ENCODE measurements around the gene PDLIM5.

Gene PDLIM5

GRCh38 chr4:94566420-94566819 is 114.7 kb downstream of the PDLIM5 start:
- no peak for DNase-seq

DNA sequence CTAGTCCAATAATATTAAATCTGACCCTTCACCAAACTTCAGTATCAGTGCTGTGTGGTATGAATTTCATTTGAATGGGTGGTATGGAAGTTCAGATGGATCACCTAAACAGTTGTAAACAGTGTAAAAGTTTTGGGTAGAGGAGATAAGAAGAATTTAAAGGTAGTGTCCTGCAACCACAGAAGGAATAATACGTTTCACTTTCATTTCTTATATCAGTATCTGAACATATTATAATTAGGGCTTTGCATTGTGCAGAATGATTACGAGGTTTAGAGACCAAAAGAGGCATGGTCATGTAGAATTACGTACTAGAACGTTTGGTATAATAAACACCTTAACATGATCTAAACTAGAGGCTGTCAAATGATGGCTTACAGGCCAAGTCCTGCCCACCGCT is 116.1 kb downstream of the PDLIM5 start:
- no peak for DNase-seq

DNA sequence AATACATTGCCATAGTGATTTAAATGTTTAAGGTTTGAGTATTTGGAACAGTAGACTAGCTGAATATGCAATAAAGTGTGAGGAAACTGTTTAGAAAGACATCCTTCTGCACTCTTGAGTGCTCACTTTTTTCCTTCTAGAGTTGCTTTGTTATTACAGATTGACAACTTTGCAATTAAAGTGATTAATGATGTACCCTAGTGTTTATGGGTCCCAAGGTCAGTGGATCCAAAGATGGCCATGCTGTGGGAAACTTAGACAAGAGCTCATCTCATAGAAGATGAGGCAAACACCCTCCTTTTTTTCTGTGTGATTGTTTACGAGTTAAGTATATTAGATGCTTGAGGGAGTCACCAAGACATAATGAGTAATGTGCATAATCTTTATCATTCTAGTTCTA is 118.8 kb downstream of the PDLIM5 start:
- peak in 1 of 3 donors; percentile 22 for DNase-seq

DNA sequence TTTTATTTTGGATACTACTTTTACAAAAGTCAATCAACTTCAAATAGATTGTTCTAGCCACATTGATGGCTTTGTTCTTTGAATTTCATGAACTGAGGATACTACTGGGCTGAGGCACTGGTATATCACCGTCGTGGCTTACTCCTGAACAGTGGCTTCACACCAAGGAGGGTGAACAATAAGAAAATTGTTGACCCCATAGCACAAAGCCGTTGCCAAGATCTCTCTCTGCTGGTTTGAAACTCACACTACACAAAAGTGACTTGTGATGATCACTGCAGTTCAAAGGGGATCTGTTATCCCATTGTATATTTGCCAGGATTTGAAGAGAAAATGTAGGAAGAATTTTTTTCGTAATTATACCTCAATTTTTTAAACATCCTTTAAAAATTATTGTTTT is 119.6 kb downstream of the PDLIM5 start:
- DNase-seq: no peak

DNA sequence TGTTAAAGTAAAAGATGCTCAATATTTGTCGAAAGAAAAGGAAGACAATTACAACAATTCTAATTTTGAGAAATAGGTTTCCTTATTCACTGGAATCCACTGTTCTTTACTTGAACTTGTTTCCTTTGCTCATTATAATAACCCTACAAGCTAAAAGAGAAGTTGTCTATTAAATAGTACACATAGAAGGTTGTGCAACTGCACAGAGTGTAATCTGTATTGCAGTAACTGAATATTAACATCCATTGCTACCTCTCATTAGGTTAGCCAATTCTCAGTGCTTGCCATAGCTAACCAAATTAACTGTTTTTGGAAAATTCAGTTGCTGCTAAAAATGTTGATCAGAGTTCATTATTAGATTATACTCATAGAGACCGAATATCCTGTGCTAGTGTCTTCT is 120.0 kb downstream of the PDLIM5 start:
- DNase-seq: peak in 1 of 3 donors; percentile 30

GRCh38 chr4:94574050-94574449 is 122.3 kb downstream of the PDLIM5 start:
- DNase-seq: no peak

GRCh38 chr4:94574616-94575015 is 122.9 kb downstream of the PDLIM5 start:
- no peak for DNase-seq

- no peak for DNase-seq
Observed at GRCh38 chr4:94575652-94576051, 123.9 kb downstream of the PDLIM5 start.

DNA sequence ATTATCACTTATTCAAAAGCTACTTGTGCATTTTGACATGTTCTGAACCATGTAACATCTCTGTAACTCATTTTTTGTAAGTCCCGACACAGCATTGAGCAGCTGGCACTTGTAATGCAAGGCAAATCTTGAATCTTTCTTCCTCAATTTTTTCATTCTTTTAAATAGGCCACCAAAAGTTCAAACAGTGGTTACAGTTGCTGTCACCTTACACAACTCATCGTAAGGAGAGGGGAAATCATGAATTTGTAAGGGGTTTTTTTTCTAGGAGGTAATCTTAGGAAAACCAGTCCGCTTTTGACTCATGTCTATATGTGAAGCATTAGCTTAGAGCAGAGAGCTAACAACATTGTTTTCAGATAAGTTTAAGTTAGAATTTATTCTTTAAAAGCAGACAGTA is 124.5 kb downstream of the PDLIM5 start:
- peak; percentile 21 to 55 (median 27) for DNase-seq

DNA sequence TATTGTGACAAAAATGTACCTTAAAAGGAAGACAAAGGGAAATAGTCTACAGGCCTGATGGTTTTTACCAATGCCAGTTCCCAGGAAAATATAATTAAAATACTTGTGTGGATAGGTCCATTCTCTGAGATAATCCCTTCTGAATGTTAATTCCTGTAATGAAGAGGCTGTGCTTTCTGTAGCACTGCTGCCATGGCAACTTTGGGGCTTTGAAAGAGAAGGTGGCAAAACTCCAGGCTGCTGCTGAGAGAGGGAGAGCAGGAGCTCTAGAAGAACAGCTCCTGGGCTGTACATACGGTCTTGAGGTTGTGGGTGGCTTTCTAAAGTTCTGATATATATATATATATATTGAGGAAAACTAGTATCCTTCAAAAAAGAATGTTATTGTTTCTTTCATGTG is 125.4 kb downstream of the PDLIM5 start:
- no peak for DNase-seq

GRCh38 chr4:94578195-94578594 is 126.5 kb downstream of the PDLIM5 start:
- no peak for DNase-seq

GRCh38 chr4:94581766-94582165 is 130.0 kb downstream of the PDLIM5 start:
- DNase-seq: no peak

- no peak for DNase-seq
Observed at GRCh38 chr4:94582517-94582916, 130.8 kb downstream of the PDLIM5 start.

- no peak for DNase-seq
Observed at GRCh38 chr4:94583914-94584641, 132.3 kb downstream of the PDLIM5 start.

DNA sequence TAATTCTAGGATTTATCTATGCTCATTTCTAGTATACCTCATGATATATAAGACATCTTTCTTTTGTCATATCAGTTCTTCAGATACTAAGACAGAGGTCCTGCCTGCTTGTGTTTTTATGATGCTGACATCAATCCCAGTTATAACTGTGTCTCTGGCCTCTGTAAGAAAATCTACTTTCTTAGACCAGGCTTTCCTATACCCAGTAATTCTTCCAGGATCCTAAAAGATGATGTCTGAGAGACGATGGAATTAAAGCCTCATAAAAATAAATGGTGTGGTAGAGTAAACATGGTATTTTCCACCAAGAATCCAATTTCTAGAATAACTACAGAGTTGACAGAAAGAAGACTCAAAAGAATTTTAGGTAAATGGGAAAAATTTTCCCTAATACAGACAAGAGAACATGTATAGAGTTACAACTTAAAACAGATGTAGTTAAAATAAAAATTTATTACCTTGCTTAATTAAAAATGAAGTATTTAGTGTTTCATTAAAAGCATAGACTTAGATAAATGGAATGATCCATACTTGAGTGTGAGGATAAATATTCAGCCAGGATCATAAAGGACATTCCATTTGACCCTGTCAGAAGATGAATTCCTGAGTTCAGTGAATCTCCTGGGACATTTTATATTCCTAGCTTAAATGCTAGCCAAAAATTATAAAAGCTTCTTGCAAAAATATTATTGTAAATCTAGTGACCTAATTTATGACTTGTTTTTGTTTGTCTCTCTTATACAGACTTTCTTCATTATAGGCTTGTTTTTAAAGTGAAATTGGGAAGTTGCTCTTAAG is 137.4 kb downstream of the PDLIM5 start:
- DNase-seq: no peak

DNA sequence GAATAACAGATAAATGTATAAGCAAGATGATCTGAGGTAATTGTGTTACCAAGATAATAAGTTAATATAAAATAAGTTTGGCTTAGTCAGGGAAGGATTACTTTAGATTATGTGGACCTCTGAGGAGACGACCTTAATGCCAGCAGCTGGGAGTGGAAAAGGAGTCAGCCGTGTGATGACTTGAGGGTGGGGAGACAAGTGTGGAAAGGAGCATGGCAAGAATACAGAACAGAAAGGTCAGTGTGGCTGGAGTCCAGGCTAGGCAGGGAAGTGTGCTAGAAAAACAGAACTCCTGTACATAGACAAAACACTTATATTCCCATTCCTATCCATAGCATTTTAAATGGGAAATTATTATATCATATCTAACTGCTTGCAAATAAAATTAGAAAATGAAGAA is 138.8 kb downstream of the PDLIM5 start:
- DNase-seq: no peak

- DNase-seq: no peak
Observed at GRCh38 chr4:94591289-94591688, 139.5 kb downstream of the PDLIM5 start.

DNA sequence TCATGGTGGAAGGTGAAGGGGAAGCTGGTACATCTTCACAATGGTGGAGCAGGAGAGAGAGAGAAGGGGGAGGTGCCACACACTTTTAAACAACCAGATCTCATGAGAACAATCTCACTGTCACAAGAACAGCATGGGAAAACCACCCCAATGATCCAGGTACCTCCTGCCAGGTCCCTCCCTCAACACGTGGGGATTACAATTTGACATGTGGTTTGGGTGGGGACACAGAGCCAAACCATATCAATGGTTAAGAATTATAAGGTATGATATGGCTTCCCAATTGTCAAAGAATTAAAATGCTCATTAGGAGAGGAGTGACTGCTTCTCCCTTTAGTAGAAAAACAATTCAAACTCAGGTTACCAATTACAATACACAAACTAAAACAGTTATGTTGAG is 143.3 kb downstream of the PDLIM5 start:
- DNase-seq: no peak

- DNase-seq: peak; percentile 23 to 78 (median 69)
Observed at GRCh38 chr4:94595880-94596483, 144.2 kb downstream of the PDLIM5 start.

- no peak for DNase-seq
Observed at GRCh38 chr4:94598758-94599157, 147.0 kb downstream of the PDLIM5 start.

DNA sequence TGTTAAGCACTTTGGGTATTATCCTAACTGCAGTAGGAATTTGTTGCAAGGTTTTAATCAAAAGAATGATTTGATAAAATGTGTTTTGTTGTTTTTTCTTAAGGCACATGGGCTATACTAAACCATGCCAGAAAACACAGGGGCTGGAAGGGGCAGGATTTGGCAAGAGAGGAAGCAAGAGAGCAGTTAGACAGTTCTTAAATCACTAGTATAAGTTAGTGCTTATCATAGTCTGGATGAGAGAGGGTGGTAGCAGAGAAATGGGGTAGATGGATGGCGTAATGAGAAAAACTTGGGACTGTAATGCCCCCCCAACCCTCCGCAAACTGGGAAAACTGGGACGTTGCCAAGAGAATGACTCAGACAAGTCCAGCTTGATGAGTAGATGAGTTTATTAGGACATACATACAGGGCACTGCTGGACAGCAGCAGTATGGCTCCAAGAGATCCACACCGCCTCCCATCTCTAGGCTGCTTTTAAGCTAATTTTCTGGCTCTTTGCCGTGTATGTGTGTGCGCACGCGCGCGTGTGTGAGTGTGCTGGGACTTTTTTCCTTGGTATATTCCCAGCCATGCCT is 151.5 kb downstream of the PDLIM5 start:
- no peak for DNase-seq

DNA sequence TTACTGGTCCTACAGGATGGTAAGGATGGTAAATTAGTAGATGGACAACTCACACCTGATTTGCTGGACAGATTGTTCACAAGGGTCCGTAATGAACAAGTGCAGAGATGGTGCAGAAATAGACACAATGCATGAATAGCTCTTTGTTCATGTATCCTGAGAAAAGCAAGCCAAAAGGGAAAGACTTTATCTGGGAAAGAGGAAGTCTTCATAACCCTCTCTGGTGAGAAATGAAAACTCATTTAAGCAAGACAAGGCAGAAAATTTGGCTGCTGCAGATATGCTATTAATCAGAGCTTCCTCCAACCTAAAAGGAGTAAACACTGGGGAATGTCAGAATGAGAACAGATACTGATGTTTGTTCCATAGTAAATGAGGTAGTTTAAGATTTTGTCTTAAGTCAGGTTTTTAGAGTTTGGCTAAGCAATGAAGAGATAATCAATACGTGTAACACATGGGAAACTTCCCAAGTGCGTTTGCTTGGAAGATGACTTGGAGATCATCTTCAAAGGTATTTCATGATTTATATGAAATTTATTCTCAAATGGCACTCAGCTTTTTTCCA is 153.6 kb downstream of the PDLIM5 start:
- peak; percentile 3 to 39 (median 37) for DNase-seq

DNA sequence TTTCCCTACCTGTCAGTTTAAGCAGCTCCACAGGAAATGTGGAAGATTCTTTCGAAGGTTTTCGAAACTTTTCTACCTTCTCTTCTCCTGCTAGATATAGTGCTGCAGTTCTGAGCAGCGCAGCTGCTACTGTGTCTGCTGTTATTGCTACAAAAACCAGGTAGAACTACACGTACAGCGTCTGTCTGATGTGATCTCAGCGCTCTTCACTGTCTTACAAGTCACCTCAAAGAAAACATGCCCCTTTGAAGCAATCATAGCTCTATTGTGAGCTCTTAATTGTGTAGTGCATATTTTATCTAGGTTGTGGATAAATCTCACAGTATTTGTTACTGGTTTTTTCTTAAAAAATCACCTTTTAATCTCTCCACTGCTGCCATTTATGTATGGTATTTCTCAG is 158.4 kb downstream of the PDLIM5 start:
- DNase-seq: no peak

All from suppressor macrophage treated with lipopolysaccharide for 1 hour (primary cell).